Sigmoid colon (tissue), 4 donors: ENCODE measurements around the gene ADAMTSL1.

Experiments
- CTCF ChIP-seq, 4 experiments: fragments of 450-650 bp in 3 of 4; fragments of 200-600 bp in 1 of 4; IDR thresholded peaks; one replicate each; pipeline ENCODE4 v1.5.1; 2016 to 2019; ENCODE audit warnings: antibody characterized with exemption in 4 of 4, mild to moderate bottlenecking in 3 of 4, moderate library complexity in 2 of 4
- EP300 ChIP-seq, 4 donors: sonication (generic); formaldehyde crosslinking; IDR thresholded peaks; one replicate each; pipeline ENCODE4 v1.6.1; 2017; ENCODE audit warnings: antibody characterized with exemption in 4 of 4
- POLR2A ChIP-seq, 2 donors: fragments of 450-650 bp; IDR thresholded peaks; one replicate each; pipeline ENCODE4 v1.6.1; 2016; ENCODE audit warnings: antibody characterized with exemption in 2 of 2, mild to moderate bottlenecking in 2 of 2, moderate library complexity in 2 of 2
- POLR2AphosphoS5 ChIP-seq, 4 donors: sonication (generic); formaldehyde crosslinking; IDR thresholded peaks; one replicate each; pipeline ENCODE4 v1.6.1; 2017; ENCODE audit warnings: antibody characterized with exemption in 4 of 4

GRCh38 chr9:18499062-18499461, 25.1 kb downstream of the ADAMTSL1 start:
- TF ChIP-seq POLR2AphosphoS5 (IDR thresholded peaks at IDR 0.05) = peak in 2 of 4 donors; percentile 18 to 24
- TF ChIP-seq CTCF (IDR thresholded peaks at IDR 0.05) = no peak
- no peak for TF ChIP-seq POLR2A (IDR thresholded peaks at IDR 0.05)
- TF ChIP-seq EP300 (IDR thresholded peaks at IDR 0.05) = no peak
